Large intestine (tissue), 3 donors: ENCODE measurements around the gene ZP2. TPM values are rescaled to one million over a fixed set of nuclear protein-coding genes. Genes with fewer than 3 reads are reported as not detected.

Experiments
- DNase-seq, 2 donors: peaks; one replicate each; pipeline versions ENCODE4 v3.0.0 to v3.0.0-alpha.2; 2013
- H3K27ac ChIP-seq: one replicate; pipeline ENCODE4 v1.5.1; 2013; ENCODE audit warnings: low read length
- H3K27me3 ChIP-seq: 2 replicates; pipeline ENCODE4 v1.6.1; 2013; ENCODE audit warnings: low read length; ENCODE audit not compliant: control insufficient read depth, insufficient read depth
- H3K36me3 ChIP-seq: 2 replicates; pipeline ENCODE4 v1.6.1; 2013; ENCODE audit warnings: low read length; ENCODE audit not compliant: control insufficient read depth, insufficient read depth
- H3K4me1 ChIP-seq: one replicate; pipeline ENCODE4 v1.6.1; 2013; ENCODE audit warnings: low read length; ENCODE audit not compliant: control insufficient read depth, insufficient read depth
- H3K4me3 ChIP-seq: one replicate; pipeline ENCODE4 v1.5.1; 2013; ENCODE audit warnings: low read length
- H3K9me3 ChIP-seq: one replicate; pipeline ENCODE4 v1.6.1; 2013; ENCODE audit warnings: mild to moderate bottlenecking, low read depth, low read length, moderate library complexity; ENCODE audit not compliant: control insufficient read depth
- WGBS: methylation state at CpG from one replicate; pipeline ENCODE4 v1.1.5; 2013; ENCODE audit warnings: low lambda C conversion rate; ENCODE audit not compliant: insufficient coverage; 5-methylcytosine and 5-hydroxymethylcytosine counted together
- polyA plus RNA-seq: library from polyadenylated mRNA; unstranded; fragments of 120-200 nt; gene quantifications from one replicate; pipeline ENCODE4 v1.2.1, GENCODE V29; 2013

Gene ZP2
- polyA plus RNA-seq, 1 donor = 0.27 TPM

- peak overlapping the region; percentile 70 for H3K27ac ChIP-seq
- H3K36me3 ChIP-seq = peaks cover 4% of the 10 kb centered on the region
- 33% methylated on average over 1 of the region's 3 CpGs for WGBS
- H3K9me3 ChIP-seq = no peaks in the 10 kb centered on the region
- H3K4me3 ChIP-seq = peak overlapping the region; percentile 50
- peaks cover 20% of the 10 kb centered on the region for H3K4me1 ChIP-seq
- no peaks in the 10 kb centered on the region for H3K27me3 ChIP-seq
- DNase-seq = peak; percentile 49 to 75
These were observed 23.8 kb upstream of the ZP2 start for GRCh38 chr16:21235199-21235585.

- Histone ChIP-seq H3K9me3 (no peaks in the 10 kb centered on the region), H3K36me3 (peaks cover 4% of the 10 kb centered on the region), H3K27ac (peak within 1 kb of the TSS; percentile 70), H3K4me3 (peak within 1 kb of the TSS; percentile 50), H3K4me1 (peaks cover 20% of the 10 kb centered on the region), H3K27me3 (no peaks in the 10 kb centered on the region)
- peak; percentile 92 to 97 for DNase-seq
- no CpG with 5 or more reads among the region's 11 CpGs for WGBS
These were observed 22.3 kb upstream of the ZP2 start, which contains the start of gene ANKS4B for GRCh38 chr16:21233521-21234150. Gene ANKS4B, plus strand, starts transcription at chr16:21233699. Its CDS starts 39 bp downstream, at chr16:21233738.

- no peak for DNase-seq
- no peak overlapping the region for H3K4me3 ChIP-seq
- H3K9me3 ChIP-seq = no peaks in the 10 kb centered on the region
- H3K27me3 ChIP-seq = no peaks in the 10 kb centered on the region
- H3K36me3 ChIP-seq = peaks cover 4% of the 10 kb centered on the region
- no CpG with 5 or more reads among the region's 1 CpG for WGBS
- peak overlapping the region; percentile 70 for H3K27ac ChIP-seq
- peaks cover 20% of the 10 kb centered on the region for H3K4me1 ChIP-seq
These were observed 21.7 kb upstream of the ZP2 start for GRCh38 chr16:21233045-21233520.

GRCh38 chr16:21228361-21228872, 17.0 kb upstream of the ZP2 start:
- WGBS = no CpG with 5 or more reads among the region's 2 CpGs
- no peaks in the 10 kb centered on the region for H3K36me3 ChIP-seq
- H3K4me3 ChIP-seq = no peak overlapping the region
- no peak overlapping the region for H3K27ac ChIP-seq
- DNase-seq = no peak
- H3K4me1 ChIP-seq = peaks cover 21% of the 10 kb centered on the region
- no peaks in the 10 kb centered on the region for H3K27me3 ChIP-seq
- no peaks in the 10 kb centered on the region for H3K9me3 ChIP-seq

- DNase-seq = no peak
- Histone ChIP-seq H3K36me3 (no peaks in the 10 kb centered on the region), H3K27me3 (no peaks in the 10 kb centered on the region), H3K4me1 (peaks cover 21% of the 10 kb centered on the region), H3K27ac (no peak overlapping the region), H3K4me3 (no peak overlapping the region), H3K9me3 (no peaks in the 10 kb centered on the region)
These were observed 16.5 kb upstream of the ZP2 start for GRCh38 chr16:21227866-21228265.

GRCh38 chr16:21226749-21227148, 15.4 kb upstream of the ZP2 start:
- no peaks in the 10 kb centered on the region for H3K36me3 ChIP-seq
- no peaks in the 10 kb centered on the region for H3K9me3 ChIP-seq
- no peak for DNase-seq
- no peaks in the 10 kb centered on the region for H3K27me3 ChIP-seq
- H3K4me3 ChIP-seq = no peak overlapping the region
- H3K27ac ChIP-seq = no peak overlapping the region
- peaks cover 19% of the 10 kb centered on the region for H3K4me1 ChIP-seq

- DNase-seq = no peak
- peaks cover 18% of the 10 kb centered on the region for H3K4me1 ChIP-seq
- no peaks in the 10 kb centered on the region for H3K27me3 ChIP-seq
- H3K4me3 ChIP-seq = no peak overlapping the region
- no peaks in the 10 kb centered on the region for H3K36me3 ChIP-seq
- no CpG with 5 or more reads among the region's 2 CpGs for WGBS
- no peaks in the 10 kb centered on the region for H3K9me3 ChIP-seq
- no peak overlapping the region for H3K27ac ChIP-seq
These were observed 13.4 kb upstream of the ZP2 start for GRCh38 chr16:21224800-21225199.

GRCh38 chr16:21223787-21224186, 12.4 kb upstream of the ZP2 start:
- peaks cover 18% of the 10 kb centered on the region for H3K4me1 ChIP-seq
- H3K9me3 ChIP-seq = no peaks in the 10 kb centered on the region
- WGBS = 46% methylated on average over 4 of the region's 9 CpGs
- H3K4me3 ChIP-seq = no peak overlapping the region
- H3K36me3 ChIP-seq = no peaks in the 10 kb centered on the region
- no peak overlapping the region for H3K27ac ChIP-seq
- H3K27me3 ChIP-seq = no peaks in the 10 kb centered on the region
- peak in 1 of 2 donors; percentile 42 for DNase-seq

GRCh38 chr16:21222495-21223337, 11.3 kb upstream of the ZP2 start:
- DNase-seq = no peak
- H3K4me1 ChIP-seq = peaks cover 18% of the 10 kb centered on the region
- H3K36me3 ChIP-seq = no peaks in the 10 kb centered on the region
- no peak overlapping the region for H3K4me3 ChIP-seq
- no peaks in the 10 kb centered on the region for H3K27me3 ChIP-seq
- peak overlapping the region; percentile 66 for H3K27ac ChIP-seq
- WGBS = 100% methylated on average over 1 of the region's 4 CpGs
- H3K9me3 ChIP-seq = no peaks in the 10 kb centered on the region

GRCh38 chr16:21219551-21219950, 8.2 kb upstream of the ZP2 start:
- Histone ChIP-seq H3K36me3 (no peaks in the 10 kb centered on the region), H3K27me3 (no peaks in the 10 kb centered on the region), H3K27ac (no peak overlapping the region), H3K4me1 (peaks cover 24% of the 10 kb centered on the region), H3K4me3 (no peak overlapping the region), H3K9me3 (no peaks in the 10 kb centered on the region)
- WGBS = no CpG with 5 or more reads among the region's 2 CpGs
- DNase-seq = no peak
